OCI-M2 (cell line): ENCODE data around the gene SUPT4H1.

Experiments used
- DNase-seq: peaks from one replicate; lab custom pipeline; 2025; ENCODE audit not compliant: unreplicated experiment; lab: John Stamatoyannopoulos, UW

SUPT4H1 gene

DNA sequence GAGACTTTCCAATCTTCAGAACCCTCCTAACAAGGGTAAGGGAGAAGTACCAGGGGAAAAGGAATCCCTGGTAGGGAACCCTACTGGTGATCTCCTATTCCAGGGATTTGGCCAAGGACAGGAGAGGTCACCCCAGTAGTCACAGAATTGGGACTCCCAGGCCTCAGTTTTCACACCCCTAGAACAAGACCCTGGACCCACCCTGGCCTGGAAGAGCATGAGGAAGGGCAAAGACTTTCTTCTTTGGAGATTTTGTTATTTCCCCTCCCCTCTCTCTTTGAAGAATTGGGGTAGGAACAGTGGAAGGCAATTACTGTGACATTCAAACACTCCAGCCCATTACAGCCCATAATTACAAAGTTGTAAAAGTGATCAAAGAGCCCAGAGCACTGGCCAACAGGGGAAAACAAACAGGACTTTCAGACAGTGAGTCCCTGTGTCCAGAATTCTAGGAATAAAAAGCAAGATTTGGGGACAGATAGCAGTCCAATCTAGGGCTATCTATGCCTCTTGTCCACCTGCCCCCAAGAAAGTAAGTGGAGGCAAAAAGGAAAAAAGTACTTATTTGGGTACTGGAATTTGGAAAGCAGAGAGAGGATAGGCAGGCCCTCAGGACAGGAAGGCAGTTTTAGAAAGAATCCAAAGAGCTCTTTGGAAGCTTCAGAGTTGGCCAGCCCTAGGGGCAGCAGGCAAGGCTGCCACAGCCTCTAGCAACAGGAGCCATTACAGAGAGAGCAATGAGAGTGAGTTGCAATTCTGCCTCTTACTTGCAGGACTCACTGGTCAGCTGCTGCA, 13.4 kb upstream of the SUPT4H1 start:
- no peak for DNase-seq

DNA sequence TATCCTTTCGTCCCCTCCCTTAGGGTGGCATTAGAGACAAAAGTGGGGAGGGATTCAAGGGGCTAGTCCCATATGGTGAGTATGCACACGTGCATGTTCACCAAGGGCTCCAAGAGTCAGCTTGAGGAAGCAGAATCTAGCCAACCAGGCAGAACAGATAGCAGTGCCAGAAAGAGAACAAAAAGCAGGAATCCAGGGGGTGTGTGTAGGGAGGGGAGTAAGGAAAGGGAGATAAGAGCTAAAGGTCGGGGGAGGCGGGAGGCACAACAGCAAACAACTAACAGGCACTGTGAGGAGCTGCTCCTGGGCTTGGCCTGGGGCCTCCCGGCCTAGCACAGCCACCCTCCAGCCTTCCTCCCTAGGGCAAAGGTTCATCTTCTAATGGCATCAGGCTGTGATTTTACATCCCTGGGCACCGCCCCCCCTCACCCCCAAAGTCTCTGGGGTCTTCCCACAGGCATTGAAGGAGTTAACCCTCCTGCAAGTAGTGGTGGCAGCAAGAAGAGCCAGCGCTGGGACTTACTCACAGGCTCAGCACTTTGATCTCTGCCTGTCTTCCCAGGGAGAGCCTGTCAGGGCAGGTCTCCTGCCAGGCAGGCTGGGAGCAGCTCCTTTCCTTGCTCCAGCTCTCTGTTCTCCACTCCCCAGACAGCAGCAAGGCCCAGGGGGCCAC, 12.4 kb upstream of the SUPT4H1 start:
- no peak for DNase-seq

DNA sequence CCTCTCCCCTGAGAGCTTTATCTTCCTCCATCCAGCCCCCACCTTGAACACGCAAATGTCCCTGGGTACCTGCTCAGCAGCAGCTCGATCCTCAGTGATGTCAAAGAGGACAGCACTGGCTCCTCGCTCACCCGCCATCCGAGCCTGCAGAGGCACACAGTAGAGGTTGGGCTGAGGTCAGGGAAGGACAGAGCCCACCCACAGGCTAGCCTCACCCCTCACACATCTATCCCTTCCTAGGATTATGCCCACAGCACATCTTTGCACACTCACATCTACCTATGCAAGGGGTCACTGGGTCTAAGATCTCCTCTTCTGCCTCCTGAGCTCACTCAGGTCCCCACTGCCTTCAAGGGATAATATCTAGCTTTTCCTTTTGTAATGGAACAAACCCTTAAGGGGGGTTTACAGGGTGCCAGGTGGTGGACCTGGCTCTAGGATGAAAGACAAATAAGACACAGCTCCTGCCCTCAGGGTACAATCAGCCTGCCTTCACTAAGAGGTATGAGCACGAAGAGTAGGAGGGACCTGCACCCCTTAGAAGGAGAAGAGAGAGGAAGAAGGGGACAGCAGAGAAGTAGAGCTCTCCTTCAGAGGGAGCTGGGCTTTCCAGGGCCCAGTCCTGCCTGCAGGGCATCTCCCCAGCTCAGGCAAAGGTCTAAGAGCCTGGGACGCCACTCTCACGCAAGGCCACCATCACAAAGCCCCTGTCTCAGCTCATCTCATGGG, 11.6 kb upstream of the SUPT4H1 start:
- no peak for DNase-seq

DNA sequence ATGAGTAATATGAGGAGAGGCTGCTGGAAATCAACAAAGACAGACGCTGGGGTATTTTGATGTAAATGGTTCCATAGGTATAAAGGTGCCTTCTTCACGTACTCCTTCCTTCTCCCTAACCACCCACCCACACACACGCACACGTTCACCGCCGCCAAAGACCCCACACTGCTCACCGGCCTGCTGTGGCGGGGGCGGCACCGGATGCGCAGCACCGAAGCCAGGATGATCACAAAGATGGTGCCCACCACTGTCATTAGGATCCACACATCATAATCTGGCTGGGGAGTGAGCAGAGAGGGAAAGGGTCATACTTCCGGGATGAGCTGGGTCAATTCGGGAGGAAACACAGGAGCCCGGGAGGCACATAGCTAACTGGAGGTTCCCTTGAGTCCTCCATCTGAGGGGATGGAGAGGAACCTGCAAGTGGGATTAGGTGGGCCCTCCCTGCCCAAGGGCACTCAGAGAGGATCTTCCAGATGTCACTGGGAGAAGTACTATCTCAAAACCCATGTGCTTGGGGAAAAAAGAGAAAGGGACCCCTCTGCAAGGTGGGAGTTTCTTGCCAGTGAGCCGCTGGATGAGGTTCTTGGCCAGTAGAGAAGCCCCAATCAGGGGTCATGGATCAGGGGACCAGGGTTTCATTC, 10.5 kb upstream of the SUPT4H1 start:
- DNase-seq: no peak

DNA sequence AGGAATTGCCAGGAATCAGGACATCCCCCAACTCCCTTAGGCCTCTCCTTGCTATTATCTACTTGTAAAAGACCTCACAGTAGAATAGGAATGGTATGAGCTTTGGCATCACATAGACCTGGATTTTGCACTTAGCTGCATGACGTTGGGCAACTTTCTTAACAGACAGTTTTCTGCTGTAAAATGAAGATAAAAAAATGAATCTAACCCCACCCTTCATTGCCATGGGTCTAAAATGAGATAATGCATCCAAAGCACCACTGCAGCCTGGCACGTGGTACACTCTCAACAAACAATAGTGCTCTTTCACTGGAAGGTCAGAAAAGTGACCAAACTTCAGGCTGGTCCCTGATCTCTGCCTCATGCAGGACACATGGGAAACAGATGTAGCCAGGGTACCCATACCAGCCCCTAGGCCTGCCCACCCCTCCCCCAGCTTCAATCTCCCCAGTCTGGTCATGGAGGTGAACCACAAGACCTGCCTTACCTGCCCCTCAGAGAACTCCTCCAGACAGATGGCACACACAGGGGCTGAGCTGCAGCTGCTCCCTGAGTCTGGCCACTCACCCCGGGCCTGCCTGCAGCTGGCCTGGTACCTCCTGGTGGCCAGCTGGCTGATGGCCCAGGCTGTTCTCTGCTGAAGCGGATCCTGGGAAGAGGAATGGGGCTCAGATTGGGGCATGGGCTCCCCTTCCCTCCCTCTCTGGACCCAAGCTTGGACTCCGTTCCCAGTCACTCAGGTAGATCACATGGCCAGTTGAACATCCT, 8.5 kb upstream of the SUPT4H1 start:
- DNase-seq: no peak

DNA sequence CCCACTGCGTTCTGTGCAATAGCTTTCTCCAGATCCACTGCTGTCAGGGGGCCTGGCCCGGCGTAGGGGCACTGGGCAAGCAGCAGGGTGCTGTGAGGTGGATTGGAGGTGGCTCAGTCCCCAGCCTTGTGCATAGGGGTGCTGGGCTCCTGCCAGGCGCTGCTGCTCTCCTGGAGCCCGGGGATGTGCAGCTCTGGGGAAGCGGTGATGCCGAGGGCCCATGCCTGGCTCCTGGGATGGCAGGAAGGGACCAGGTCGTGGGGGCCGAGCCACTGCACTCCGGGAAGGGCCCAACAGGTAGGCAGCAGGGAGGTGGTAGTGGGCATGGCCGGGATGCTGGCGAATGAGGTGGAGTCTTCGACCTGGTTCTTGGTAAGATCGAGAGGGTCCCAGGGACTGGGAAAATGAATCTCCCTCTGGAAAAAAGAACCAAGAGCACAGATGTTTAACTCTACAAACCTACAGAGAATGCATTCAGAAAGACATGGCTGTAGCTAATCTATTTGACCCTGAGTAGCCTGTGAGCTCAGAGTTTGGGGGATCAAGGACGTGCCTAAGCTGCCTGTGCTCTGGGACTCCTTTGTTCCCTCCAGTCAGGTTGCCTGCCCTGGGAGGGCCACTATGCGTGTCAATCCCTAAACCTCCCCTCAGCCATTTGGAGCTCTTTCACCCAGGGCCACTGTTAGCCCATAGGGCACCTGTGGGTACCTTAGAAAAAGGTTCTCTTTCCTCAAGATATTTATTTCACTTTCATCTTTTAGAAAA, 6.6 kb upstream of the SUPT4H1 start:
- no peak for DNase-seq

DNA sequence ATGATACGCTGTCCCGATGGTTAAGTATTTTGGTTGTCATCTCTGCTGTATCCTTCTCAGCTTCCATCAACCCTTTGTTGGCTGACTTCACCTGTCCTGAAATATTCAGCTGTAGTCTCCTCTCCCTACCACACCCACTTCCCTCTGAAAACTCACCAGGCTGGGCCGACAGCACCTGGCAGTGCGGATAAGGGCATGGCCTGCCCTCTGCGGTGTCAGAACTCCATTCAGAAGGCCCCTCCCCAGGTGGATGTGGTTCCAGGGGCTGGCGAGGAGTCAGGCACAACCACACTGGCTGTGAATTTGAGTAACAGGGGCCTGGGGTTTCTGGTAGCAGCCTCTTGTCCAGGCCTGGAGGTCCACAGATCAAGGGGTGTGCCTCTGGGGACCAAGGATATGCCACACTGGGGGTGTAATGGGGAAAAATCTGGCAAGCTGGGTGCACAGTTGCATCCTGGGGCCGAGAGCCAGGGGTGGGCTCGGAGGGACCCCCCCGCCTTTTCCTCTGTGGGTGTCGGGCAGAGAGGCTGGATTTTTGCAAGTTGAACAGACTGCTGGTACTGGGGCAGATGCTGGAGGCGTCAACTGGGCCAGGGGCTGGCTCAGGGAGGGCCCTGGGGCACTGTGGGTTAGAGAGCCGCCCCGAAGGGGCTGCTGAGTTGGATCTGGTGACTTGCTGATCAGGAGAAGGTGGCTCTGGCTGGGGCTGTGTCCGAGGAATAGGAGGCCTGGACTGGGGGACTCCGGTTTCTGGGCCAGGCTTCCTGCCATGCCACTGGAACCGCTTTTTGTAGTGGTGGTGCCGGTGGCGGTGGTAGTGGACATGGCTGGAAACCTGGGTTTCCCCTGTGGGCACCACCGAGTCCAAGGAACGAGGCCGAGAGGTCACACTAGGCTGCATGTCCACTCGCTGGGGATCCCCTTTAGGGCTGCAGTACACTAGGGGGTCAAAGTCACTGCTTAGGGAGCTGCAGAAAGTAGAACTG, 5.6 kb upstream of the SUPT4H1 start:
- no peak for DNase-seq

DNA sequence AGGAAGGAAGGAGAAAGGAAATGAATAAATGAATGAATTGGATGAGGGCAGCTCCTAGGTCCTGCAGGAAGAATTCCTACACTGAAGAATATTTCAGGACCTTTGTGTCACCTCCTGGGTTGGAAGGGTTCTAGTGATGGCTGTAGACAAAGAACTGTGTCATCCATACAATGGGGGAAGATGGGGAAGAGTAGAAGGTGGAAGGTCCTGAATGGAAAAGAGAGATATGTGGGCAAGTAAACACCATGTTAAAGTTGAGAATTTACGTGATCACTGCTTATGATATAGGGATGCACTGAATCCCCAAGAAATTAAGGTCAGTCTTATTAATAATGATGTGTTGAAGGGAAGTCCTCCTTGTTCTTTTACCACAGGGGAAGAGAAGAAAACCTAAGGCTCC, 4.2 kb upstream of the SUPT4H1 start:
- no peak for DNase-seq

DNA sequence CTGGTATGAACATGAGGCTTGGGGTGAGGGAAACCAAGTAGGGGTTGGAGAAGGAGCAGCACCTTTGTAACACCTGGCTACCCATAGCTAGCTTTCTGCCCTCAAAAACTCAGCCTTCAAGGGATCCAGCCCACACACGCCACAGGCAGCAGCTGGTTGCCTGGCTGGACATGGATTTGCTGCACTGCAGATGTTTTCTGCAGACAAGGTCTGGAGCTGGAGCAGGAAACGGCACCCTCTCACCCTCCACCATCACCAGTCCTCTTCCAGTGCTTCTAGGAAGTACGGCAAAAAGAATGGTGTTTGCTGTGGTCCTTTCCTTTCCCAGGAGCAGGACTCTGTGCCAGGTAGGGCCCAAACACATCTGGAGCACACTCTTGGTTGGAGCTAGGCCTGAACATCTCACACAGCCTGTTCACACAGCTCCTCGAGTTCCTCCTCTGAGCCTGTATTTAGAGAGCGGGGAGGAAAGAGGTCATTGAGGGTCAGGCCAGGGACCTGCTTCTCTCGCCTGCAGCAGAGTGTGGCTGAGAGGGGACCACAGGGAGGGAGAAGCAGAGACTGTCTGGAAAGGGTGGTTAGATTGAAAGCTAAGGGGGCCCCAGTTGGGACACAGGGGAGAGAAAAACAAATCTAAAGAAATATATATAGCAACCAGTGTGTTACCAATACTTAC, 2.7 kb upstream of the SUPT4H1 start:
- no peak for DNase-seq

DNA sequence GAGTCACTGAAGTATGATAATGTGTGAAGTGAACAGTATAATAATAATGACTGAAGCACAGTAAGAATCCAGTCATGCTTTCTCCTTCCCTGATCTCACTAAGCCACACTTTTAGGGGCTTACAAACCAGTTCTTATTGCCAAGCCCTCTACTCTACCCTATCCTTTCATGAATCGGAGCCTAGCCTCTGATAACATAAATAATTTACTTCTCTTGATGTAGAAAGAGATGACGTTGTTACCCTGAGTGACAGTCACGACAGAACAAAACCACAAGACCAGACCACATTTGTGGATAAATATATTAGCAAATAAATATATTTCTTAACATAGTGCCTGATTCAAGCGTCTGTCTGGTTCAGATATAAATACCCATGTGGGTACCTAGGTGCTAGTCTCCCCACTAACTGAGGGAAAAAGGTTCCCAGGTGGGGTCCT, 1.4 kb upstream of the SUPT4H1 start:
- DNase-seq: no peak

DNA sequence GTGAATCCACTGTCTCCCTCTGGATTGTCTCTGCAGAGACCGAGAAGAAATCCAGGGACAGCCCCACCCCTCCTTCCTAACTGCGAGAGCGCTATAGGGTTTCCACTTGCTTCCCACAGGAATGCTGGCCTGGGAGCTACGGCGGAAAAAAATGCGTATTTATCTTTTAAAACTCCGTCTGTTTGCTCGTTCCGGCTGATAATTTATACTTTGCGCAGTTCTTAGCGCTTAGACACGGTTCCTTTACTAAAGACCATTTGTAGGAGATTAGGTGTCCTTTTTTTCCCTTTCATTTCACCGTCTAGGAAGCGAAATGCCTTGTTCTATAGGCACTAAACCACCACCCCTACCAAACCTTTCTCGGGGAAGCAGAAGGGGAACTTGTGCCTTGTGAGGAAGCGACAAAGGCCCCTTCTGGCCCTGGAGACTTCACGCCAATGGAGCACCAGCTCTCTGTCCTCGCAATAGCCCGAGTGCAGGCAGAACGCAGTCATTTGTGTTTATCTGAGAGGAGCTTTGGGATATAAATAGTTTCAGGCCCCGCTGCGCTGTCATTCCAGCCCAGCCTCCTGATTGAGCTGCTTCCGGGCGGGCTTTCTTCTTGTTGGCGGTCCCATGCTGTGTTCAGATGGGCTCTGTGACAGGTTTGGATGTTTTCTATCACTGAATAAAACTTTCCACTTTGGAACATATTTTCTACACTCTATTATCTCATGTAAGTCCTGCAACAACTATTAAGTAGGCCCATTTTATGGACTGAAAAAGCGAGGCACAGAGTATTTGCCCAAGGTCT, 791 bp upstream of the SUPT4H1 start:
- no peak for DNase-seq

DNA sequence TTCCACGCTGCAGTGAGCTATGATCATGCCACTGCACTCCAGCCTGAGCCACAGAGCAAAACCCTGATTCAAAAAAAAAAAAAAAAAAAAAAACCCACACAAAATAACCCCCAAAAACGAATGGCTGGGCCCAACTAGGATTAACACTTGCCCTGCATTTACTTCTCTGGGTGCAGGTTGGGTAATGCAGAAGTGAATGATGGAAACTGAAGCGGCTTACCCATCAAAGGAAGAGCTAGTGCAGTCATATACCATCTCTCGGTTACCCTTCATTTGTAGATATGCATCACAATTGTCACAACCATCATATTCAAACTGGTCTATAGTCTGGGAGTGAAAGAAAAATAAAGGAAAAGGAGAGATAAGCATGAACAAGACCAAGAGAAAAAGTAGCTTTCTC, 819 bp downstream of the SUPT4H1 start:
- DNase-seq: no peak

DNA sequence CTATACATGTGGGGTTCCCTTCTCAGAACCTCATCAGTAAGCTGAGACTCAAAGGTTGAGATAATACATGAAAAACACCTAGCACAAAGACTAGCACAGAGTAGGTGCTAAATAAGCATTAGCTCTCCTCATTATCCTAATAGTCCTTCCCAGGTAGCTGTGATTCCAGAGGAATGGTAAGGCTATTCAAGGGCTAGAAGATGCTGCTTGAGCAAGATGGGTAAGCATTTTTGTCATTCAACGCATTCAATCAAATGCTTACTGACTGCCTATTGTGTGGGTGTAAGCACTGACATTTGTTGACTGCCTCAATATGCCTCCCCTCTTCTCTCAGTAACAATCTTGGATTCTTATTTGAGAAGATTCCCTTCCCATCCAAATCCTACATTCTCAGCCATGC, 4.0 kb downstream of the SUPT4H1 start:
- DNase-seq: no peak

DNA sequence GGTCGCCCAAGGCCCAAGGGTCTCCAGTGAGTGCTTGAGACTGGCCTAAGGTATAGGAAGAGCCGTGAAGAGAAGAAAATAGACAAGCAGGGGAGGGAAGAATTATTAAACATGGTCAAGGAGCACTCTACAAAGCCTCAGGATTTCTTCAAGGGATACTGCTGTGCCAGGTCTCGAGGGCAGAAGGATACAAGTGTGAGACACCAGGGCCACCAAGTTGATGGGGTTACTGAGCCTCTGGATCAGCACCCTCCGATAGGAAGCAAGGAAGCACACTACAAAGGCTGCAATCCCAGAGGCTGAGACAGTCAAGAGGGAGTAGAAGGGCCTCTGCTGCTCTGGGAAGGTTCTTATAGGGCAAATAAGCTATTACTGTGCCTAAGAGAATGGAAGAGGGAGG, 6.5 kb downstream of the SUPT4H1 start:
- no peak for DNase-seq

DNA sequence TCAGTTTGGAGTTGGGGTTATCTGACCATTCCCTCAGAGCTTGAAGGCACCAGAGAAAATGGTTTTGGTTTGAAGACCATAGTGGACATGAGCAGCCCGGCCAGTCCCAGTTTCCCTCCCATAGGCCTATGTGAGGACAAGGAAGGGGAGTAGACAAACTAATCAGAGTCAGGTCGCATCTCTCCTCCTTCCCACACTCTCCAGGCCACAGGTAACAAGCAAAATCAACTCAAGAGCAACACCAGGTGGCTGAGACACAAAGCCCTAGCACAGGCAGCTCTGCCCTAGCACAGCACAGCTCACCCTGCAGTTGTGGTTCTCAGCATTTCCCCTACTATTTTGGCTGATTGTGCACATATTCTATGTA, 7.2 kb downstream of the SUPT4H1 start:
- no peak for DNase-seq

DNA sequence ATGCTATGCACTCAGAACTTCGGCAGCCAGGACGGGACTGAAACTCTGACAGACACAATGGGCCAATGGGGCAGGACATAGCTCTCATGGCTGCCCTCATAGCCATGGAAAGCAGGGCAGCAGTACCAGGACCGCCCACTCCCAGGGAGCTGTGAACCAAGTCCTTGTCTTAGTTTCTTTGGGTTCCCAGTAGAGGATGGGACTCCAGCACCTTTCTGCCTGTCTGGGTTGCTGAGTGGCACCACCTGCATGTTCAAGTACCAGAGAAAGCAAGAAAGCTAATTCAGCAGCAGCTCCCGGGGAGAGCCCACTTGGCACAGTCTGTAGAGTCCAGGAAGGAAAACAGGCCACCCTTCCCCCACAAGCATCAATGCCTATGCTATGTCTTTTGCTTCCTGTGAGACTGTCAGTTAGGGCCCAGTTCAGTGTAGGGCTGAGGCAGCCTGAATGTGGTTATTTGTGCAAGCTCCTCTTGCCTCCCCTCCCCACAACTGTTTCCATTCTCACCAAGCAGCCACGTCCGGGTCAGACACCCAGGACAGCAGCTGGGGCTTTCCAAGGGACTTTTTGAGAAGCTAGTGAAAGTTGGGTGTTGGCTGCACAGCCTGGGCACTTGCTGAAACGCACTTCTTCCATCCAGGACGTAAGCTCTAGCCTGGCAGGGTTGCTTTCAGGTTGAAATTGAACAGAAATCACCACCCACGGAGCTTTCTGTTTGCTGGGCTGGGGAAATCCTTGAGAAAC, 7.8 kb downstream of the SUPT4H1 start:
- no peak for DNase-seq

DNA sequence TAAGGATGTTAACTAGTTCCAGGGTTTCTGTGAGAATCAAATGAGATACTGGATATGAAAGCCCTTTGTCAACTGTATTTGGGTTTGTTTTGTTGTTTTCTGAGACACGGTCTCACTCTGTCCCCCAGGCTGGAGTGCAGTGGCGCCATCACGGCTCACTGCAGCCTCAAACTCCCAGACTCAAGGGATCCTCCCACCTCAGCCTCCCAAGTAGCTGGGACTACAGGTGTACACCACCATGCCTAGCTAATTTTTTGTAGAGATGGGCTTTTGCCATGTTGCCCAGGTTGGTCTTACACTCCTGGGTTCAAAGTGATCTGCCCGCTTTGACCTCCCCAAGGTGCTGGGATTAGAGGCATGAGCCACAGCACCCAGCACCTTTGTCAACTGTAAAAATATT, 8.9 kb downstream of the SUPT4H1 start:
- DNase-seq: no peak
